OCI-LY1 (cell line): ENCODE data around the gene HGS.
A peak's percentile ranks its signal among the peaks of the same experiment; 100 is the strongest.

Source experiments
- H2AFZ ChIP-seq: fragments of 200-600 bp; sonication (generic), shearing (Covaris generic); 2 replicates; pipeline ENCODE4 v1.6.0; 2014; ENCODE audit warnings: antibody characterized with exemption, mild to moderate bottlenecking, low read length
- H3F3A ChIP-seq: fragments of 200-600 bp; sonication (generic), shearing (Covaris generic); 2 replicates; pipeline ENCODE4 v1.6.0; 2014; ENCODE audit warnings: mild to moderate bottlenecking, antibody characterized with exemption, low read length, moderate library complexity; ENCODE audit not compliant: insufficient read depth
- H3K27ac ChIP-seq: fragments of 200-600 bp; sonication (generic); 2 replicates; pipeline ENCODE4 v1.5.1; 2014; ENCODE audit warnings: low read length, mixed run types, mild to moderate bottlenecking, low read depth; ENCODE audit not compliant: poor library complexity, severe bottlenecking
- H3K27me3 ChIP-seq: fragments of 200-600 bp; sonication (generic); 2 replicates; pipeline ENCODE4 v1.6.0; 2014; ENCODE audit warnings: antibody characterized with exemption, mild to moderate bottlenecking, low read length, moderate library complexity; ENCODE audit not compliant: insufficient read depth
- H3K36me3 ChIP-seq: fragments of 200-600 bp; sonication (generic); 2 replicates; pipeline ENCODE4 v1.6.1; 2014; ENCODE audit warnings: mild to moderate bottlenecking, antibody characterized with exemption, low read length, moderate library complexity, mixed read lengths; ENCODE audit not compliant: insufficient read depth
- H3K4me1 ChIP-seq: fragments of 200-600 bp; sonication (generic); 2 replicates; pipeline ENCODE4 v1.5.1; 2014; ENCODE audit warnings: mild to moderate bottlenecking, low read length, moderate library complexity; ENCODE audit not compliant: insufficient read depth, severe bottlenecking
- H3K4me2 ChIP-seq: fragments of 200-600 bp; sonication (generic), shearing (Covaris generic); 2 replicates; pipeline ENCODE4 v1.6.1; 2014; ENCODE audit warnings: low read length
- H3K4me3 ChIP-seq: fragments of 200-600 bp; sonication (generic); 2 replicates; pipeline ENCODE4 v1.5.1; 2014; ENCODE audit warnings: low read length, low read depth, mild to moderate bottlenecking, mixed read lengths; ENCODE audit not compliant: poor library complexity, severe bottlenecking
- H3K79me2 ChIP-seq: fragments of 200-600 bp; shearing (Covaris generic); 2 replicates; pipeline ENCODE4 v1.6.1; 2016; ENCODE audit warnings: mixed run types, low read length, mixed read lengths; ENCODE audit not compliant: insufficient read depth
- H3K9ac ChIP-seq: fragments of 200-600 bp; sonication (generic), shearing (Covaris generic); 2 replicates; pipeline ENCODE4 v1.6.1; 2014; ENCODE audit warnings: mild to moderate bottlenecking, low read length, mixed read lengths
- H3K9me2 ChIP-seq: fragments of 200-600 bp; sonication (generic), shearing (Covaris generic); 2 replicates; pipeline ENCODE4 v1.6.1; 2014; ENCODE audit warnings: low read depth, mild to moderate bottlenecking, low read length, mixed read lengths
- H3K9me3 ChIP-seq: fragments of 200-600 bp; shearing (Covaris generic); 2 replicates; pipeline ENCODE4 v1.6.1; 2014; ENCODE audit warnings: low read length, mixed read lengths
- H4K20me1 ChIP-seq: fragments of 200-600 bp; sonication (generic), shearing (Covaris generic); 2 replicates; pipeline ENCODE4 v1.6.0; 2016; ENCODE audit warnings: mild to moderate bottlenecking, low read length; ENCODE audit not compliant: insufficient read depth
- EZH2 ChIP-seq: fragments of 200-600 bp; sonication (generic), shearing (Covaris generic); IDR thresholded peaks from 2 replicates; pipeline ENCODE4 v1.8.0; 2017; ENCODE audit warnings: borderline replicate concordance, mixed run types, mild to moderate bottlenecking, antibody characterized with exemption, low read length, moderate library complexity, mixed read lengths
- TF ChIP-seq, protein P1 (sequence below): fragments of 200-600 bp; sonication (generic), shearing (Covaris generic); IDR thresholded peaks from 2 replicates; pipeline ENCODE4 v1.5.1; 2017; ENCODE audit warnings: mild to moderate bottlenecking, antibody characterized with exemption, low read length, moderate library complexity, mixed read lengths

Gene HGS

GRCh38 chr17:81651692-81652091 is 32.1 kb upstream of the HGS start:
- Histone ChIP-seq H3K4me3 (no peak overlapping the region), H3K4me2 (no peak overlapping the region), H3F3A (no peaks in the 10 kb centered on the region), H3K9ac (no peak overlapping the region), H3K9me3 (no peaks in the 10 kb centered on the region), H2AFZ (no peak overlapping the region), H3K79me2 (no peaks in the 10 kb centered on the region), H4K20me1 (no peaks in the 10 kb centered on the region), H3K9me2 (no peaks in the 10 kb centered on the region), H3K4me1 (peaks cover 10% of the 10 kb centered on the region), H3K27me3 (peaks cover 23% of the 10 kb centered on the region), H3K36me3 (no peaks in the 10 kb centered on the region; the same call in 1 of the 2 replicates), H3K27ac (no peak overlapping the region)
- no peak for TF ChIP-seq EZH2
- TF ChIP-seq, protein P1, sequence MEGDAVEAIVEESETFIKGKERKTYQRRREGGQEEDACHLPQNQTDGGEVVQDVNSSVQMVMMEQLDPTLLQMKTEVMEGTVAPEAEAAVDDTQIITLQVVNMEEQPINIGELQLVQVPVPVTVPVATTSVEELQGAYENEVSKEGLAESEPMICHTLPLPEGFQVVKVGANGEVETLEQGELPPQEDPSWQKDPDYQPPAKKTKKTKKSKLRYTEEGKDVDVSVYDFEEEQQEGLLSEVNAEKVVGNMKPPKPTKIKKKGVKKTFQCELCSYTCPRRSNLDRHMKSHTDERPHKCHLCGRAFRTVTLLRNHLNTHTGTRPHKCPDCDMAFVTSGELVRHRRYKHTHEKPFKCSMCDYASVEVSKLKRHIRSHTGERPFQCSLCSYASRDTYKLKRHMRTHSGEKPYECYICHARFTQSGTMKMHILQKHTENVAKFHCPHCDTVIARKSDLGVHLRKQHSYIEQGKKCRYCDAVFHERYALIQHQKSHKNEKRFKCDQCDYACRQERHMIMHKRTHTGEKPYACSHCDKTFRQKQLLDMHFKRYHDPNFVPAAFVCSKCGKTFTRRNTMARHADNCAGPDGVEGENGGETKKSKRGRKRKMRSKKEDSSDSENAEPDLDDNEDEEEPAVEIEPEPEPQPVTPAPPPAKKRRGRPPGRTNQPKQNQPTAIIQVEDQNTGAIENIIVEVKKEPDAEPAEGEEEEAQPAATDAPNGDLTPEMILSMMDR = no peak

DNA sequence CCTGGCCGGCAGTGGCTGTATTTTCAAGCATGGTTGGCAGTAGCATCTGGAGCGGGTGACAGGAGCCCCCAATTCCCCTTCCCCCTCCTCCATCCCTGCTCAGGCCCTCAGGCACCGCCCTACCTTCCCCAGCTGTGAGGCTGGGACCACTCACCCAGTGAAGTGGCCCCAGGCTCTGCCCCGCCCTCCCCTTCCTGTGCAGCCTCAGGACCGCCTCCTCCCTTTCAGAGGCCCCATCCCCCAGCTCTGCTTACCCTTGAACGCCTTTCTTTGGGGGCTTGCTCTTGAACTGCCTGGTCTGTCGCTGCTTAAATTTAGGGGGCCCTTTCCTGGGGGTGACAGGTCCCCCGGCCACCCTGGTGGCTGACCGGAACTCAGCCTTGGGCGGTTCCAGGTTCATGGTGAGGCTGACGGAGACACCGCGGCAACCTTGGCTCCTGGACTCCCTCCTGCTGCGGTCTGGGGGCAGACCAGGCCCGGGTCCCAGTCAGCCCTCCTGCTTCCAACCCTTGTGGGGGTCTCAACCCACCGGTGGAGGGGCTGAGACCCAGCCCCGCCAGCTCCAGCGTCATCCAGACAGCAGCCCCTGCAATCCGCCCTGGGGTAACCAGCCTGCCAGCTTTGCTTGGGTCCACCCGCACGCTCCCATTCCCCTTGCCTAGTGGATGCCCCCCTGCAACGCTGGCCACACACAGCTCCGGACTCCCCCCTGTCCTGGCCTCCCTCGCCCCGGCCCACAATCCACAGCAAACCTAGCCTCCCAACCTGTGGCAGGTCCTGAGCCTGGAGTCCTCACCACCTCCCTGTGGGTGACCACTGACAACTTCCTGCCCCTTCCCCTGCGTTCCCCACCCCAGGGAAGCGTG is 30.7 kb upstream of the HGS start:
- no peaks in the 10 kb centered on the region for H3F3A ChIP-seq
- no peaks in the 10 kb centered on the region for H3K79me2 ChIP-seq
- TF ChIP-seq, protein P1 = no peak
- no peak for TF ChIP-seq EZH2
- no peak overlapping the region for H2AFZ ChIP-seq
- no peaks in the 10 kb centered on the region for H4K20me1 ChIP-seq
- peaks cover 20% of the 10 kb centered on the region for H3K27me3 ChIP-seq
- H3K9ac ChIP-seq = no peak overlapping the region; the same call in 1 of the 2 replicates
- peak overlapping the region; percentile 33 for H3K4me3 ChIP-seq
- no peaks in the 10 kb centered on the region for H3K9me2 ChIP-seq
- H3K27ac ChIP-seq = no peak overlapping the region
- no peaks in the 10 kb centered on the region for H3K9me3 ChIP-seq
- H3K4me2 ChIP-seq = peak overlapping the region; percentile 43
- H3K4me1 ChIP-seq = peaks cover 10% of the 10 kb centered on the region
- H3K36me3 ChIP-seq = no peaks in the 10 kb centered on the region; the same call in 1 of the 2 replicates

DNA sequence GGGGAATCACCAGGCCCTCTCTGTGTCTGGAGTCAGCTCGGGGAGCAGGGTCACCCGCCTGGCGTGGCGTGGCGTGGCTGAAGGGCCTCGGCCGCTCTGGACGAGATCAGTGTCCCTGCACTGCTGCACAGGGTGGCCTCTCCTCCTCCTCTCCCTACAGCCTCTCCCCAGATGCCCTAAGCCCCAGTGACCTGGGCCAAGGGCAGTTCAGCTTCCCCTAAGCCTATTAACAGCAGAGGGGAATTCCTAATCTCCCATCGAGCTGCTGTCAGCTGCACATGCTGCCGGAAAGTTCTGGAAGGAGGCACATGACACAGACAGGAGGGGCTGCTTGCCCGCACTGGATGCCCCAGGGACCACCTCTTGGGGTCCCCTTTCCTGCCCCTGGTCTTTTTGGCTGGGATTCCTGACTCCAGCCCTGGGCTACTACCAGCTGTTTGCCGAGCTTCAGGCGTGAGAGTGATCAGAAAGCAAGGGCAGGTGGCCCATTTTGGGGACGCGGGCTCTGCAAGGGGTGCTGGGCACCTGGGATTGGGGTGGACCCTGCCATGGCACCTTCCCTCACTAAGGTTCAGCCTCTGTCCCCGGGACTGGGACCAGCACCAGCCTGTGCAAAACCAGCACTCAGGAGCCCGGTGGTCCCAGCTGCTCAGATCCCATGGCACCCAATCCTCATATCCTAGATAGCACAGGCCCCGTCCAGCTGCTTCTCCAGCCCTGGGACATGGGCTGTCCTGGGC is 28.3 kb upstream of the HGS start:
- H3K4me3 ChIP-seq = no peak overlapping the region
- no peaks in the 10 kb centered on the region for H4K20me1 ChIP-seq
- no peaks in the 10 kb centered on the region for H3K36me3 ChIP-seq
- H3K9ac ChIP-seq = no peak overlapping the region
- no peaks in the 10 kb centered on the region for H3K9me2 ChIP-seq
- peaks cover 10% of the 10 kb centered on the region for H3K4me1 ChIP-seq
- peaks cover 17% of the 10 kb centered on the region for H3K27me3 ChIP-seq
- H2AFZ ChIP-seq = no peak overlapping the region
- no peak overlapping the region for H3K27ac ChIP-seq
- no peaks in the 10 kb centered on the region for H3F3A ChIP-seq
- no peaks in the 10 kb centered on the region for H3K79me2 ChIP-seq
- no peak overlapping the region for H3K4me2 ChIP-seq
- no peak for TF ChIP-seq EZH2
- TF ChIP-seq, protein P1 = no peak
- no peaks in the 10 kb centered on the region for H3K9me3 ChIP-seq
